Endothelial cell of umbilical vein (primary cell): ENCODE results near the gene THBS1. TPM values are rescaled to one million over a fixed set of nuclear protein-coding genes. Genes with fewer than 3 reads are reported as not detected.
A peak's percentile ranks its signal among the peaks of the same experiment; 100 is the strongest.

ENCODE experiments used
- BruUV-seq: library from RNA; stranded (reverse); fragments of 400-500 nt; replicated peaks from 2 replicates; lab custom pipeline; 2021; lab: Mats Ljungman, UMichigan
- CTCF ChIA-PET: fragments of 300-600, 350-600 bp; sonication (Branson Sonifier 250); formaldehyde crosslinking; loops from one replicate; lab custom pipeline; 2021; ENCODE audit warnings: antibody characterized with exemption, inconsistent platforms; lab: Charles Lee
- POLR2A ChIA-PET: fragments of 300-600, 350-600 bp; sonication (Branson Sonifier 250); formaldehyde crosslinking; loops from one replicate; lab custom pipeline; 2021; ENCODE audit warnings: antibody characterized with exemption, inconsistent platforms; lab: Charles Lee
- DNase-seq: peaks from one replicate; pipeline ENCODE4 v3.0.0-alpha.2; 2011; ENCODE audit warnings: low read depth, low spot score
- FAIRE-seq: peaks from 2 replicates; lab custom pipeline; 2011; peaks lifted over from hg19 to GRCh38; lab: Jason Lieb, UNC
- H2AFZ ChIP-seq: 2 replicates; pipeline ENCODE4 v1.6.0; 2012; ENCODE audit warnings: low read depth, low read length, control low read depth, inconsistent platforms
- H3K27ac ChIP-seq: 2 replicates; pipeline ENCODE4 v1.5.1; 2011; ENCODE audit warnings: low read depth, mild to moderate bottlenecking, control low read depth, low read length, moderate library complexity; ENCODE audit not compliant: insufficient read depth
- H3K27me3 ChIP-seq, 2 experiments: 2 replicates each; pipeline versions ENCODE4 v1.6.0 to v1.6.1; 2011; ENCODE audit warnings: low read length in 2 of 2, mixed read lengths in 1 of 2; ENCODE audit not compliant: control insufficient read depth in 2 of 2, insufficient read depth in 2 of 2
- H3K36me3 ChIP-seq, 2 experiments: 2 replicates in 1 of 2; 3 replicates in 1 of 2; pipeline ENCODE4 v1.5.1; 2011; ENCODE audit warnings: low read length in 2 of 2, mild to moderate bottlenecking in 1 of 2, moderate library complexity in 1 of 2; ENCODE audit not compliant: control insufficient read depth in 2 of 2, insufficient read depth in 2 of 2; ENCODE audit errors: extremely low read depth in 1 of 2
- H3K4me1 ChIP-seq: 3 replicates; pipeline ENCODE4 v1.5.1; 2011; ENCODE audit warnings: mild to moderate bottlenecking, low read length; ENCODE audit not compliant: control insufficient read depth, insufficient read depth; ENCODE audit errors: extremely low read depth
- H3K4me2 ChIP-seq: 2 replicates; pipeline ENCODE4 v1.6.1; 2011; ENCODE audit warnings: low read length, control low read depth, mixed read lengths; ENCODE audit not compliant: insufficient read depth
- H3K4me3 ChIP-seq, 3 experiments: fragments of 200-600 bp in 1 of 3; sonication (generic), shearing (Covaris generic) in 1 of 3; replicated peaks in 1 of 3; 2 replicates each; pipeline ENCODE4 v1.5.1; 2011 to 2016; ENCODE audit warnings: control low read depth in 3 of 3, low read length in 3 of 3, mild to moderate bottlenecking in 2 of 3, inconsistent platforms in 1 of 3, low read depth in 1 of 3, moderate library complexity in 1 of 3; ENCODE audit not compliant: insufficient read depth in 1 of 3
- H3K79me2 ChIP-seq: 2 replicates; pipeline ENCODE4 v1.6.0; 2012; ENCODE audit warnings: low read length, inconsistent platforms; ENCODE audit not compliant: control insufficient read depth, insufficient read depth
- H3K9ac ChIP-seq: replicated peaks from 2 replicates; pipeline ENCODE3; 2011; ENCODE audit warnings: low read length, control low read depth; ENCODE audit not compliant: insufficient read depth; ENCODE audit errors: extremely low read depth
- H3K9me1 ChIP-seq: replicated peaks from 3 replicates; pipeline ENCODE4 v1.6.0; 2011; ENCODE audit warnings: mild to moderate bottlenecking, low read length; ENCODE audit not compliant: control insufficient read depth, insufficient read depth; ENCODE audit errors: extremely low read depth
- H3K9me3 ChIP-seq: replicated peaks from 2 replicates; pipeline ENCODE4 v1.5.1; 2012; ENCODE audit warnings: low read length, inconsistent platforms; ENCODE audit not compliant: control insufficient read depth, insufficient read depth
- H4K20me1 ChIP-seq: replicated peaks from 2 replicates; pipeline ENCODE3; 2011; ENCODE audit warnings: mild to moderate bottlenecking, low read length; ENCODE audit not compliant: control insufficient read depth, insufficient read depth; ENCODE audit errors: extremely low read depth
- EZH2 ChIP-seq: IDR thresholded peaks from 2 replicates; pipeline ENCODE4 v1.6.1; 2012; ENCODE audit warnings: borderline replicate concordance, low read depth, mild to moderate bottlenecking, moderate library complexity, low read length, inconsistent platforms; ENCODE audit not compliant: severe bottlenecking
- FOS ChIP-seq: IDR thresholded peaks from 2 replicates; pipeline ENCODE4 v1.6.1; 2011; ENCODE audit warnings: mild to moderate bottlenecking, low read length, moderate library complexity, borderline replicate concordance; ENCODE audit not compliant: insufficient read depth
- POLR2A ChIP-seq: IDR thresholded peaks from 2 replicates; pipeline ENCODE4 v1.6.1; 2012; ENCODE audit warnings: low read depth, mild to moderate bottlenecking, control low read depth, low read length
- POLR2AphosphoS5 ChIP-seq: IDR thresholded peaks from 2 replicates; pipeline ENCODE4 v1.6.1; 2012; ENCODE audit warnings: low read depth, mild to moderate bottlenecking, control low read depth, low read length, moderate library complexity; ENCODE audit not compliant: insufficient read depth
- dilution Hi-C: fragments of 300-500 bp; cut with MboI; formaldehyde crosslinking; loops from one replicate; pipeline ENCODE4 v1.15.0; 2019; ENCODE audit warnings: low sequenced_read_pairs; ENCODE audit not compliant: extremely low pct_ligation_motif_present
- intact Hi-C: fragments of 100-400 bp; cut with micrococcal nuclease; formaldehyde crosslinking; loops from one replicate; pipeline ENCODE4 v1.10.0; 2022
- polyA plus RNA-seq, 4 experiments: library from polyadenylated mRNA; depleted of rRNA in 3 of 4; stranded (reverse) in 3 of 4; unstranded in 1 of 4; fragments of >200 nt; gene quantifications; 2 replicates each; pipeline versions ENCODE4 v1.2.1 to v1.2.3, GENCODE V29; 2011 to 2012; ENCODE audit warnings: missing spikeins in 1 of 4
- total RNA-seq: library from RNA; stranded (reverse); gene quantifications from 2 replicates; pipeline ENCODE4 v1.2.3, GENCODE V29; 2021

Gene THBS1
- total and polyA plus RNA-seq, 2 donors (not counting 3 experiments of a cell fraction or from before 2014, with no cell fraction given) = 6,293 to 8,883 TPM

- peaks cover 30% of the 10 kb centered on the region for H3K79me2 ChIP-seq
- peak; percentile 66 for DNase-seq
- TF ChIP-seq EZH2 (no peak), POLR2A (peak; percentile 95), POLR2AphosphoS5 (peak; percentile 99)
- H3K4me1 ChIP-seq = peaks cover 19% of the 10 kb centered on the region
- no peaks in the 10 kb centered on the region for H3K9me3 ChIP-seq
- H3K9me1 ChIP-seq = no peaks in the 10 kb centered on the region
- CTCF ChIA-PET = interaction anchor here (1.8 kb wide), 1 partner anchor 167 kb away, joined by 6 read pairs; no protein-coding TSS in a partner anchor
- H3K4me3 ChIP-seq = peak overlapping the region in 2 of 3 experiments; percentile 17 to 21
- no TSS peak for BruUV-seq
- dilution Hi-C loops = no loop called here
- no peaks in the 10 kb centered on the region for H3K27me3 ChIP-seq
- no peak for FAIRE-seq
- intact Hi-C loops = no loop called here
- H2AFZ ChIP-seq = no peak overlapping the region
- H3K4me2 ChIP-seq = peak overlapping the region; percentile 11
- no peak overlapping the region for H3K27ac ChIP-seq
- peaks cover 69 to 91% of the 10 kb centered on the region in 2 experiments for H3K36me3 ChIP-seq
- POLR2A ChIA-PET = interaction anchor here (1.7 to 2.9 kb wide), 2 partner anchors 9 to 460 kb away, joined by 5 to 24 read pairs; partner anchors contain the start of gene THBS1
- H4K20me1 ChIP-seq = peaks cover 2% of the 10 kb centered on the region
- H3K9ac ChIP-seq = peak overlapping the region; percentile 18
Observed at GRCh38 chr15:39589815-39590644, 9.2 kb downstream of the THBS1 start.

- peak; percentile 99 for TF ChIP-seq POLR2AphosphoS5
- TF ChIP-seq POLR2A = peak; percentile 90
- no peak for TF ChIP-seq FOS
- TF ChIP-seq EZH2 = no peak
- Histone ChIP-seq H3K79me2 (peaks cover 17% of the 10 kb centered on the region), H3K9me1 (no peaks in the 10 kb centered on the region), H2AFZ (no peak overlapping the region), H4K20me1 (peaks cover 2% of the 10 kb centered on the region), H3K36me3 (peaks cover 62 to 88% of the 10 kb centered on the region in 2 experiments), H3K27ac (peak overlapping the region; percentile 4), H3K4me3 (peak overlapping the region in 1 of 3 experiments; percentile 21), H3K9me3 (no peaks in the 10 kb centered on the region), H3K9ac (no peak overlapping the region), H3K27me3 (no peaks in the 10 kb centered on the region), H3K4me2 (peak overlapping the region; percentile 11), H3K4me1 (peaks cover 11% of the 10 kb centered on the region)
- dilution Hi-C loops = no loop called here
- no peak for FAIRE-seq
- ChIA-PET CTCF (interaction anchor here (1.5 kb wide), 1 partner anchor 165 kb away, joined by 8 read pairs; no protein-coding TSS in a partner anchor), POLR2A (interaction anchor here (0.9 to 2.9 kb wide), 5 partner anchors 10 to 461 kb away, joined by 3 to 24 read pairs (median 5); partner anchors contain the start of gene THBS1)
- intact Hi-C loops = no loop called here
- no TSS peak for BruUV-seq
- peak; percentile 63 for DNase-seq
Observed at GRCh38 chr15:39591141-39591895, 10.4 kb downstream of the THBS1 start.
